ENCODE measurements around the gene MDFI. TPM values are rescaled to one million over a fixed set of nuclear protein-coding genes. Genes with fewer than 3 reads are reported as not detected.

The MDFI gene
- polyA plus RNA-seq, 1 donor, result 41.3 TPM

Other genes starting within 250 kb of the MDFI start
- 15.1 TPM for gene FOXP4, start 92.1 kb upstream of the MDFI start, polyA plus RNA-seq (ENCODE audit: insufficient read length)
- 5.8 TPM for gene TFEB, start 97.1 kb downstream of the MDFI start, polyA plus RNA-seq (ENCODE audit: insufficient read length)
- not detected for gene PGC, start 108.9 kb downstream of the MDFI start, polyA plus RNA-seq (ENCODE audit: insufficient read length)
- 6.3 TPM for gene FRS3, start 141.4 kb downstream of the MDFI start, polyA plus RNA-seq (ENCODE audit: insufficient read length)
- gene PRICKLE4, start 142.3 kb downstream of the MDFI start, polyA plus RNA-seq (ENCODE audit: insufficient read length), result 3.0 TPM
- gene TOMM6, start 149.2 kb downstream of the MDFI start, polyA plus RNA-seq (ENCODE audit: insufficient read length), result 147 TPM